Epithelial cell of umbilical artery (primary cell): ENCODE measurements around the gene PHLDA3. TPM values are rescaled to one million over a fixed set of nuclear protein-coding genes. Genes with fewer than 3 reads are reported as not detected.

Experiments used
- total RNA-seq: library from RNA; depleted of rRNA; stranded (reverse); fragments of >200 nt; gene quantifications from 2 replicates; pipeline ENCODE4 v1.2.3, GENCODE V29; 2014

Gene PHLDA3
- total RNA-seq: 31.9 and 38.0 TPM in 2 replicates

DNA sequence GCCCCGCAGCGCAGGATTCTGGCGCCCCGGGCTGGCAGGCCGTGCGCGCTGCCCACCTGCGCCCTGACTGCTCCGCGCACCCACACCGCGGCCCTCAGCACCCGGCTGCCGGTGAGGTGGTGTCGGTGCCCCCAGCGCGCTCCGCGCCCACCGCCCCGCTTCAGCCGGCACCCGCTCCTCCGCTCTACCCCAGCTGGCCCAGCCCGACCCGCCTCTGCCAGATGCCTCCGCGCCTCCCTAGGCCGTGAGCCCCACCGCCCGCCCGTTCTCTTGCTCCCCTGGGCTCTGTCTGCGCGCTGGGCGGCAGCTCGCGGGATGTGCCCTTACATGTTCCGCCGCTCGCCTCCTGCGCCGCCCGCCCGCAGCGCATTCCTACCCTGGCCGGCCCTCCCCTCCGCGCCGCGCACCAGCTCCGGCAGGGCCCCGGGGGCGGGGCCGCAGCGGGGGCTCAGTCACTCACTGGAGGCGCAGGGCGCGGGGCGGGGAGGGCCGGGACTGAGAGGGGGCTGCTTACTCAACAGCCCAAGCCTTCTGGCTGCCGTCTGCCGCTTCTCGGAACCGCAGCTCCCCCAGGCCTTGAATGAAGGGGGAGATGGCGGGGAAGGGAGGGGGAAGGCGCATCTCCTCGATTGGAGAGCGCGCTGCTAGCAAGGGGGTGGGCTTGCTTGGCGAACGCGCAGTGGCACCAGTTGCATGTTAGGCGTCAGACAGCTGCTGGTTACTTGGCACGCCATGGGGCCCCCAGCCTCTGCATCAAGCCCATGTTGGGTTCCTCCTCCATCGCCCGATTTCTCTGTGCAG is at the start of gene PHLDA3:
Gene PHLDA3 (minus strand): TSS at position 345 of the 801 bp plus-strand sequence. CDS start 402 bp downstream, outside the sequence.

DNA sequence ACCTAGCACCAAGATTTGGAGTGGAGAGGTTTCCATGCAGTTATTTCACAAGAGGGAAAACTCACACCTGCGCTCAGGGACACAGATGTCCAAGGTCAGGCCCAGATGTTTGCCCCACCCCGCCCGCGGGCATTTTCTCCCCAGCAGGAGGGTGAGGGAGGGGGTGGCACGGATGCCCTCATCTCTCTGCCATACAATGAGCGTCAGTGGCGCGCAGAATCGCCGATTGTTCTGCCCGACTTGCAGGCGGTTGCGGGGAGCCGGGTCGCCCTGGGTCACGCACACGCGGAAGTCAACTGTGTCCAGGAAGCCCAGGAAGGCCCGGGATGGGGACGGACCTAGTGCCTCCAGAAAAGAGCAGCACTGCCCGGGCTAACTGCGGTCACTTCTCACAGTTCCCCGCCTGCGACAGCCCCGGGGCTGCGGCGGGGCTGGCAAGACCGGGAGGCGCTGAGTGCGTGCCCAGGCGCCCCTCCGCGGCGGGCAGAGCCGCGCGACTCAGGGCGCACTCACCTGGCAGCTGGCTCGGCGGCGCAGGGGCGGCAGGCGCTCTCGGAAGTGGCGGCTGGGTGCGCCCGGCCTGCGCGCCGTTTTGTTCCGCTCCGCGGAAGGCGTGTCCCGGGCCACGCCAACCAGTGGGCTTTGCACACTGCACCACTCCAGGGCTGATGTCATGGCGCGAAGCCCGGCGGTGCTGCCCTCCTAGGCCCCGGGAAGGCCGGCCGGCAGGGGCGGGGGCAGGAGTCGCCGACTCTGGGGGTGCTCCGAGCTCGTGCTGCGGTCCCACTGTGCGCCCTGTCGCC is 37.8 kb upstream of the PHLDA3 start, which contains the start of gene CSRP1:
Gene CSRP1 (minus strand): TSS at position 567 of the 803 bp plus-strand sequence. CDS start 10,820 bp downstream, outside the sequence.

Other genes starting within 250 kb of the PHLDA3 start
- gene PKP1, start 185.7 kb downstream of the PHLDA3 start, total RNA-seq: under 0.01 TPM in 1 of 2 replicates, not detected in the other
- gene TNNT2, start 91.5 kb downstream of the PHLDA3 start, total RNA-seq: not detected in 2 replicates
- gene LAD1, start 69.9 kb downstream of the PHLDA3 start, total RNA-seq: not detected in 2 replicates
- not detected in 2 replicates for gene TNNI1, start 47.5 kb downstream of the PHLDA3 start, total RNA-seq
- 688 and 952 TPM in 2 replicates for gene CSRP1, start 37.9 kb upstream of the PHLDA3 start, total RNA-seq
- gene NAV1, start 69.9 kb upstream of the PHLDA3 start, total RNA-seq: 12.6 and 14.9 TPM in 2 replicates